HCT116 (cell line): Measurements from ENCODE around the gene MISFA.

Experiments used
- EZH2 ChIP-seq: fragments of 200-600 bp; sonication (generic); IDR thresholded peaks from 2 replicates; pipeline ENCODE4 v1.6.1; 2017; ENCODE audit warnings: antibody characterized with exemption, mixed run types
- POLR2A ChIP-seq: IDR thresholded peaks from 2 replicates; pipeline ENCODE4 v1.7.0; 2011; ENCODE audit warnings: borderline replicate concordance; ENCODE audit not compliant: insufficient read depth, insufficient read length; ENCODE audit errors: extremely low read depth
- POLR2AphosphoS5 ChIP-seq: IDR thresholded peaks from 2 replicates; pipeline ENCODE4 v1.6.1; 2011; ENCODE audit warnings: mild to moderate bottlenecking, low read depth, low read length, moderate library complexity
- RAD21 ChIP-seq: IDR thresholded peaks from 2 replicates; pipeline ENCODE4 v1.6.1; 2012; ENCODE audit warnings: low read depth, mild to moderate bottlenecking
- REST ChIP-seq: IDR thresholded peaks from 2 replicates; pipeline ENCODE4 v1.6.1; 2012; ENCODE audit warnings: low read depth
- SRF ChIP-seq: IDR thresholded peaks from 2 replicates; pipeline ENCODE4 v1.6.1; 2012; ENCODE audit warnings: low read depth
- TCF7L2 ChIP-seq: IDR thresholded peaks from 2 replicates; pipeline ENCODE4 v1.7.0; 2011; ENCODE audit warnings: borderline replicate concordance, inconsistent platforms; ENCODE audit not compliant: insufficient read depth, insufficient read length; ENCODE audit errors: extremely low read depth
- TF ChIP-seq, protein P1 (sequence below), 3 experiments: fragments of 200-600 bp in 1 of 3; sonication (generic) in 1 of 3; IDR thresholded peaks in 2 of 3; conservative IDR thresholded peaks in 1 of 3; 2 replicates each; pipeline ENCODE4 v1.5.1; 2012 to 2017; ENCODE audit warnings: low read depth in 2 of 3, low read length in 2 of 3, antibody characterized with exemption in 1 of 3, borderline replicate concordance in 1 of 3, control low read depth in 1 of 3, mild to moderate bottlenecking in 1 of 3, mixed read lengths in 1 of 3, mixed run types in 1 of 3, moderate library complexity in 1 of 3; ENCODE audit not compliant: insufficient read depth in 1 of 3

- TF ChIP-seq, protein P1, sequence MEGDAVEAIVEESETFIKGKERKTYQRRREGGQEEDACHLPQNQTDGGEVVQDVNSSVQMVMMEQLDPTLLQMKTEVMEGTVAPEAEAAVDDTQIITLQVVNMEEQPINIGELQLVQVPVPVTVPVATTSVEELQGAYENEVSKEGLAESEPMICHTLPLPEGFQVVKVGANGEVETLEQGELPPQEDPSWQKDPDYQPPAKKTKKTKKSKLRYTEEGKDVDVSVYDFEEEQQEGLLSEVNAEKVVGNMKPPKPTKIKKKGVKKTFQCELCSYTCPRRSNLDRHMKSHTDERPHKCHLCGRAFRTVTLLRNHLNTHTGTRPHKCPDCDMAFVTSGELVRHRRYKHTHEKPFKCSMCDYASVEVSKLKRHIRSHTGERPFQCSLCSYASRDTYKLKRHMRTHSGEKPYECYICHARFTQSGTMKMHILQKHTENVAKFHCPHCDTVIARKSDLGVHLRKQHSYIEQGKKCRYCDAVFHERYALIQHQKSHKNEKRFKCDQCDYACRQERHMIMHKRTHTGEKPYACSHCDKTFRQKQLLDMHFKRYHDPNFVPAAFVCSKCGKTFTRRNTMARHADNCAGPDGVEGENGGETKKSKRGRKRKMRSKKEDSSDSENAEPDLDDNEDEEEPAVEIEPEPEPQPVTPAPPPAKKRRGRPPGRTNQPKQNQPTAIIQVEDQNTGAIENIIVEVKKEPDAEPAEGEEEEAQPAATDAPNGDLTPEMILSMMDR (IDR thresholded peaks at IDR 0.05 in 2 of 3, conservative IDR thresholded peaks at IDR 0.05 in 1 of 3; ENCODE audit: borderline replicate concordance in 1 of 3, insufficient read depth in 1 of 3, low read depth in 2 of 3, low read length in 2 of 3) = peak; percentile 69 to 86 (median 79)
- TF ChIP-seq POLR2AphosphoS5 (no peak), POLR2A (no peak), EZH2 (no peak), TCF7L2 (no peak), REST (no peak), RAD21 (peak; percentile 80), SRF (no peak)
These were observed 51.4 kb downstream of the MISFA start for GRCh38 chr11:18650859-18651557.
